ENCODE measurements around the gene VIPR1. TPM values are rescaled to one million over a fixed set of nuclear protein-coding genes. Genes with fewer than 3 reads are reported as not detected.

Gene VIPR1
- total RNA-seq, 6 experiments from 2014 or later = not detected

DNA sequence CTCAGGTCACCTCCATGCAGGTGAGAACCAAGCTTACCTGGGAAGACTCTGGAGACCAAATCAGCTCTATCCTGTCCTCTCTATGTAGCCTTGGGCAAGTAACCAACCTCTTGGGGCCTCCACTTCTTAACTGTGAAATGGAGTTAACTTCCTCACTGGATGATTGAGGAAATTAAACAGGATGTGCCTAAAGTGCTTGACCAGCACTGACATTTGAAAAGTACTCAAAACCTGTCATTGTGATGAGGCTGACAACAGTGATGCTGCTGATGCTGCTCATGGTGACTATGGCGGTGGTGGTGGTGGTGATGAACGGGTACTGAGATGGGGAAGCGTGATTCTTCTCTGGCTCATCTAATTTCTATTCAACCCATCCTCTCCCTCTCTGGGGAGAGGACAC lies 22.3 kb downstream of the VIPR1 start:
- no peak for DNase-seq
- TF ChIP-seq, protein P1, sequence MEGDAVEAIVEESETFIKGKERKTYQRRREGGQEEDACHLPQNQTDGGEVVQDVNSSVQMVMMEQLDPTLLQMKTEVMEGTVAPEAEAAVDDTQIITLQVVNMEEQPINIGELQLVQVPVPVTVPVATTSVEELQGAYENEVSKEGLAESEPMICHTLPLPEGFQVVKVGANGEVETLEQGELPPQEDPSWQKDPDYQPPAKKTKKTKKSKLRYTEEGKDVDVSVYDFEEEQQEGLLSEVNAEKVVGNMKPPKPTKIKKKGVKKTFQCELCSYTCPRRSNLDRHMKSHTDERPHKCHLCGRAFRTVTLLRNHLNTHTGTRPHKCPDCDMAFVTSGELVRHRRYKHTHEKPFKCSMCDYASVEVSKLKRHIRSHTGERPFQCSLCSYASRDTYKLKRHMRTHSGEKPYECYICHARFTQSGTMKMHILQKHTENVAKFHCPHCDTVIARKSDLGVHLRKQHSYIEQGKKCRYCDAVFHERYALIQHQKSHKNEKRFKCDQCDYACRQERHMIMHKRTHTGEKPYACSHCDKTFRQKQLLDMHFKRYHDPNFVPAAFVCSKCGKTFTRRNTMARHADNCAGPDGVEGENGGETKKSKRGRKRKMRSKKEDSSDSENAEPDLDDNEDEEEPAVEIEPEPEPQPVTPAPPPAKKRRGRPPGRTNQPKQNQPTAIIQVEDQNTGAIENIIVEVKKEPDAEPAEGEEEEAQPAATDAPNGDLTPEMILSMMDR (IDR thresholded peaks at IDR 0.05) = no peak
- Mint-ChIP-seq H3K27me3 (ENCODE audit: insufficient read depth) (peaks cover 26% of the 10 kb centered on the region), H3K4me1 (ENCODE audit: low read depth) (no peaks in the 10 kb centered on the region), H3K27ac (no peak overlapping the region), H3K36me3 (ENCODE audit: low read depth) (no peaks in the 10 kb centered on the region), H3K4me3 (no peak overlapping the region), H3K9me3 (no peaks in the 10 kb centered on the region)

DNA sequence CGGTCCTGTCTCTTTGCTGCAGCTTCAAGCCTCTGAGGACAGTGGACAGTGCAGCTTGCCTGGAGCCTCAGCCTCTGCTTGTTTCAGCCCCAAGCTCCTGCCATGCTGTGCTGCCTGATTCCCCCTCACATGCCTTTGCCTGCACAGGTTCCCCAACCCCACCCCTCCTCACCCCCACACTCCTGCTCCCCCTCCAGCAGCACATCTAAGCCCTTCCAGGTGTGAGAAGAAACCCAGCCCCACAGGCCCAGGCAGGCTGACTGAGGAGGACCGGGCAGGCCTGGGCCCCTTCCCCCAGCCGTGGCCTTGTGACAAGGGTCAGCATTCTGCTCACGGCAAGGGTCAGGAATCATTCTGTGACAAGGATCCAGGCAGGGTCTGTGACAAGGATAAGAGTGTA lies 22.8 kb downstream of the VIPR1 start:
- DNase-seq = no peak
- Mint-ChIP-seq H3K36me3 (ENCODE audit: low read depth) (no peaks in the 10 kb centered on the region), H3K9me3 (no peaks in the 10 kb centered on the region), H3K4me1 (ENCODE audit: low read depth) (no peaks in the 10 kb centered on the region), H3K4me3 (no peak overlapping the region), H3K27ac (no peak overlapping the region), H3K27me3 (ENCODE audit: insufficient read depth) (peaks cover 28% of the 10 kb centered on the region)
- TF ChIP-seq, protein P1 (IDR thresholded peaks at IDR 0.05) = no peak

DNA sequence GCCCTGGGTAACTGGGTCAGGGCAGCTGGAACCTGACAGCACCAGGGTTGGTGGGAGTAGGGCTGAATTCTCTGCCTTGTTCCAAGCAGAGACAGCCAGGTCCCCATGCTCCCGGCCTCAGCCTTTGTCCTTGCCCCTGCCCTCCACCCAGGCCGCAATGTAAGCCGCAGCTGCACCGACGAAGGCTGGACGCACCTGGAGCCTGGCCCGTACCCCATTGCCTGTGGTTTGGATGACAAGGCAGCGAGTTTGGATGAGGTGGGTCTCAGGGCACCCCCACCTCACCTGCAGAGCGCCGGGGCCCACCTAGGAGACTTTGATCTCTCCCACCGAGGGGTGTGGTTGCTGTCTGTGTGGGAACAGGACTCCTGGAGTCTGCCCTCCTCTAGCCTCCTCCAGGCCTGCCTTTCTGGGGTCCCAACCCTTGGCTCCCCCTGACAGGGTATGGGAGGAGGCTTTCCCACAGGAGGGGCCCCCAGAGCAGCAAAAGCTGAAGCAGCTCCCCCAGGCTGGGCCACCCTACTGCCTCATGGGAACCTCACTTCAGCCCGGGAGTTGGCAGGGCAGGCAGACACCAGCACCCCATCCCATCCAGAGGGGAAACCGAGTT lies 23.4 kb downstream of the VIPR1 start:
- no peak overlapping the region for H3K4me3 Mint-ChIP-seq
- no peaks in the 10 kb centered on the region for H3K36me3 Mint-ChIP-seq (ENCODE audit: low read depth)

DNA sequence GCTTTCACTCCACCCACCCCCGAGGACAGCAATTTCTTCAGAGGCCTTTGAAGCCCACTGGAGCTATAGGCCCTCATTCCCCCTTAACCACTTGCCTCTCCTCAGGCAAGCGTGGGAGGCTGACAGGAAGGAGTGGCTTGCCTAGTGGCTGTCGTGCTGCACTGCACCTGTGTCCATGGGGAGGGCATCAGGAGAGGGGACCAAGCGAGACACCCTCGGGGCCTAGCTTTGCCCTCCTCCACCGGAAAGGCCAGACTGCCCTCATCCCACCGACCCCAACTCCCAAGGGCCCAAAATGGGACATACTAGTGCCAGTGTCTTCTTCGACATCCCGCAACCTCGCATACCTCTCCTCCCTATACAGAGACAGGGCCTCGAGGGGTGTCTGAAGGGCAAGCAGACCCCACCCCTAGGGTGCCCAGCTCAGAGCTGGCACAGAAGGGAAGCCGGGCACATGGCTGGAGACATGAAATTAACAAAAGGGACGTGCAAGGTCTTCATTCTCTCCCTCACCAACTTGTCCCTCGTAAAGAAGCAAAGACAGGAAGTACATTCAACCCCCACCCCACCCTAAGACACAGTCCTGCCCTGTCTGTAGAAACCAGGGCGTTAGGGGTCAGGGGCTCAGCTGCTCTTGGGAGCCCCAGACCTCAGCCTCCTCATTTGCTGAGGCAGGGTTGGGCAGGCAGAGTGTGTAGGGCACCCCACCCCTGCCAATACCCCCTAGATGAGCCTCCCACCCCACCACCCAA lies 24.3 kb downstream of the VIPR1 start:
- no peaks in the 10 kb centered on the region for H3K36me3 Mint-ChIP-seq (ENCODE audit: low read depth)
- peaks cover 31% of the 10 kb centered on the region for H3K27me3 Mint-ChIP-seq (ENCODE audit: insufficient read depth)
- H3K9me3 Mint-ChIP-seq = no peaks in the 10 kb centered on the region
- DNase-seq = no peak
- TF ChIP-seq, protein P1 (IDR thresholded peaks at IDR 0.05) = no peak; the same call in 1 of the 2 replicates
- H3K4me1 Mint-ChIP-seq (ENCODE audit: low read depth) = no peaks in the 10 kb centered on the region
- no peak overlapping the region for H3K4me3 Mint-ChIP-seq
- no peak overlapping the region for H3K27ac Mint-ChIP-seq

More for the DNA sequence above, 23.4 kb downstream of the VIPR1 start:
- no peaks in the 10 kb centered on the region for H3K4me1 Mint-ChIP-seq (ENCODE audit: low read depth)
- no peaks in the 10 kb centered on the region for H3K9me3 Mint-ChIP-seq
- DNase-seq = no peak
- H3K27me3 Mint-ChIP-seq (ENCODE audit: insufficient read depth) = peaks cover 28% of the 10 kb centered on the region
- TF ChIP-seq, protein P1 (IDR thresholded peaks at IDR 0.05) = no peak
- no peak overlapping the region for H3K27ac Mint-ChIP-seq

DNA sequence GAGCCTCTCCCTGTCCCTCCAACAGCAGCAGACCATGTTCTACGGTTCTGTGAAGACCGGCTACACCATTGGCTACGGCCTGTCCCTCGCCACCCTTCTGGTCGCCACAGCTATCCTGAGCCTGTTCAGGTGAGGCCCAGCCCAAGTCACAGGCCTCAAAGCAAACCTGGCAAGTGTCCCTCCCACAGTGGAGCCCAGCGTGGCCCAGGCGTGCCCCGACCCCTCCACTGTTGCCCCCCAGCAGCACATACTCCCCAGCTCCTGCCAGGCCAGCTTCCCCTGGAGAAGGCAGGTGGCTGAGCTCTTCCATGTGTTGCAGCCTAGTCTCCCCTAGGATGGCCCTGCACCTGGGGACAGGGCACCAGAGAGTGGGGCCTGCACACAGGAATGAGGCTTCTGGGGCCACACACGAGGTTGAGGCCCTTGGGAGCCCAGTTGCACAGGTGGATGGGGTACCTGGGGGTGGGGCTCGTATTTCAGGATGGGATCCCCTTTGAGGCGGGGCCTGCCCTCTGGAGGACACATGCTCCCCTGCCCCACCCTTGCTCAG lies 25.0 kb downstream of the VIPR1 start:
- no peak overlapping the region for H3K27ac Mint-ChIP-seq
- DNase-seq = no peak
- H3K9me3 Mint-ChIP-seq = no peaks in the 10 kb centered on the region
- no peaks in the 10 kb centered on the region for H3K36me3 Mint-ChIP-seq (ENCODE audit: low read depth)
- H3K4me1 Mint-ChIP-seq (ENCODE audit: low read depth) = no peaks in the 10 kb centered on the region
- H3K27me3 Mint-ChIP-seq (ENCODE audit: insufficient read depth) = peaks cover 35% of the 10 kb centered on the region
- no peak overlapping the region for H3K4me3 Mint-ChIP-seq
- TF ChIP-seq, protein P1 (IDR thresholded peaks at IDR 0.05) = no peak
